HepG2 (cell line): ENCODE results near the gene RNFT2. TPM values are rescaled to one million over a fixed set of nuclear protein-coding genes. Genes with fewer than 3 reads are reported as not detected.
A peak's percentile ranks its signal among the peaks of the same experiment; 100 is the strongest.

Experiments
- ATAC-seq: fragments of 200-7000 bp; cut with Tn5 transposase; 3 replicates; pipeline ENCODE4 v1.9.1; 2020; ENCODE audit warnings: mild to moderate bottlenecking, moderate library complexity
- BruUV-seq: library from RNA; stranded (reverse); fragments of 400-500 nt; replicated peaks from 2 replicates; lab custom pipeline; 2021; lab: Mats Ljungman, UMichigan
- CTCF ChIA-PET: fragments of 300-600 bp; formaldehyde crosslinking; extraction: SDS; loops from one replicate; lab custom pipeline; 2021; ENCODE audit warnings: low total read pairs, inconsistent platforms, low intra/inter-chr PET ratio; lab: Yijun Ruan, JAX
- POLR2A ChIA-PET: fragments of 350-600 bp; sonication (Branson Sonifier 250); formaldehyde crosslinking; loops from one replicate; lab custom pipeline; 2020; ENCODE audit warnings: antibody characterized with exemption, inconsistent platforms; lab: Yijun Ruan, JAX
- DNase-seq: peaks from one replicate; pipeline ENCODE4 v3.0.0-alpha.2; 2015; ENCODE audit warnings: low spot score
- FAIRE-seq: peaks from 3 replicates; lab custom pipeline; 2011; peaks lifted over from hg19 to GRCh38; lab: Jason Lieb, UNC
- H2AFZ ChIP-seq: one replicate; pipeline ENCODE4 v1.6.1; 2011; ENCODE audit warnings: low read length, inconsistent platforms
- H3K27ac ChIP-seq: fragments of 300-600 bp; 3 replicates; pipeline ENCODE4 v1.8.0; 2011; ENCODE audit warnings: mixed run types, mild to moderate bottlenecking, mixed read lengths, low read length, inconsistent platforms; ENCODE audit not compliant: insufficient read depth; ENCODE audit errors: extremely low read length
- H3K27me3 ChIP-seq, 2 experiments: fragments of 200-600 bp in 1 of 2; 2 replicates in 1 of 2; 3 replicates in 1 of 2; pipeline versions ENCODE4 v1.6.0 to v1.8.0; 2011; ENCODE audit warnings: low read length in 2 of 2, mild to moderate bottlenecking in 2 of 2, moderate library complexity in 2 of 2, inconsistent platforms in 1 of 2; ENCODE audit not compliant: insufficient read depth in 2 of 2, control insufficient read depth in 1 of 2
- H3K36me3 ChIP-seq, 2 experiments: fragments of 200-600 bp in 1 of 2; replicated peaks in 1 of 2; 2 replicates in 1 of 2; 3 replicates in 1 of 2; pipeline versions ENCODE4 v1.5.1 to v1.8.0; 2011; ENCODE audit warnings: low read length in 2 of 2, inconsistent platforms in 1 of 2; ENCODE audit not compliant: insufficient read depth in 2 of 2, control insufficient read depth in 1 of 2
- H3K4me1 ChIP-seq: 2 replicates; pipeline ENCODE4 v1.5.1; 2012; ENCODE audit warnings: low read length, inconsistent platforms; ENCODE audit not compliant: insufficient read depth
- H3K4me2 ChIP-seq: 2 replicates; pipeline ENCODE4 v1.6.0; 2011; ENCODE audit warnings: low read depth, low read length, inconsistent platforms
- H3K4me3 ChIP-seq, 3 experiments: fragments of 200-600 bp in 1 of 3; sonication (generic), shearing (Covaris generic) in 1 of 3; replicated peaks in 1 of 3; 2 replicates each; pipeline ENCODE4 v1.5.1; 2011 to 2016; ENCODE audit warnings: low read length in 3 of 3, inconsistent platforms in 2 of 3, low read depth in 2 of 3, mild to moderate bottlenecking in 2 of 3, control low read depth in 1 of 3, mixed read lengths in 1 of 3; ENCODE audit not compliant: insufficient read depth in 1 of 3
- H3K79me2 ChIP-seq: one replicate; pipeline ENCODE4 v1.6.1; 2011; ENCODE audit warnings: low read length, inconsistent platforms; ENCODE audit not compliant: insufficient read depth
- H3K9ac ChIP-seq: 2 replicates; pipeline ENCODE4 v1.6.0; 2011; ENCODE audit warnings: mild to moderate bottlenecking, low read depth, low read length, inconsistent platforms; ENCODE audit not compliant: insufficient read depth
- H3K9me3 ChIP-seq: 2 replicates; pipeline ENCODE4 v1.5.1; 2012; ENCODE audit warnings: mild to moderate bottlenecking, low read length
- H4K20me1 ChIP-seq: 2 replicates; pipeline ENCODE4 v1.6.0; 2011; ENCODE audit warnings: inconsistent platforms, mild to moderate bottlenecking, low read length, moderate library complexity; ENCODE audit not compliant: insufficient read depth
- CBFB ChIP-seq: sonication (generic); formaldehyde crosslinking; IDR thresholded peaks from 2 replicates; pipeline ENCODE4 v1.4.0; 2020; ENCODE audit warnings: missing genetic modification reagents
- EEA1 ChIP-seq: sonication (generic); formaldehyde crosslinking; IDR thresholded peaks from 2 replicates; pipeline ENCODE4 v1.5.1; 2020; ENCODE audit warnings: mild to moderate bottlenecking, missing genetic modification reagents, borderline replicate concordance
- EZH2 ChIP-seq: conservative IDR thresholded peaks from 2 replicates; pipeline ENCODE4 v1.6.1; 2012; ENCODE audit warnings: mild to moderate bottlenecking, low read depth, low read length, moderate library complexity
- HCFC1 ChIP-seq: fragments of 150-350 bp; IDR thresholded peaks from 2 replicates; pipeline ENCODE4 v1.6.1; 2014; ENCODE audit warnings: low read depth, low read length
- MED1 ChIP-seq: sonication (generic); formaldehyde crosslinking; IDR thresholded peaks from 2 replicates; pipeline ENCODE4 v1.4.0; 2020; ENCODE audit warnings: missing genetic modification reagents
- STAT5B ChIP-seq: sonication (generic); formaldehyde crosslinking; IDR thresholded peaks from 2 replicates; pipeline ENCODE4 v1.4.0; 2020; ENCODE audit warnings: missing genetic modification reagents
- TFDP2 ChIP-seq: sonication (generic); formaldehyde crosslinking; IDR thresholded peaks from 2 replicates; pipeline ENCODE4 v1.4.0; 2020; ENCODE audit warnings: missing genetic modification reagents
- THAP11 ChIP-seq: IDR thresholded peaks from 2 replicates; pipeline ENCODE4 v1.6.1; 2016; ENCODE audit warnings: missing biosample characterization, missing genetic modification reagents
- USF2 ChIP-seq, 2 experiments: sonication (generic) in 1 of 2; formaldehyde crosslinking in 1 of 2; IDR thresholded peaks; 2 replicates each; pipeline versions ENCODE4 v1.5.1 to v1.6.1; 2011 to 2020; ENCODE audit warnings: borderline replicate concordance in 1 of 2, low read depth in 1 of 2, low read length in 1 of 2, mild to moderate bottlenecking in 1 of 2, missing genetic modification reagents in 1 of 2, moderate library complexity in 1 of 2
- ZBTB37 ChIP-seq: sonication (generic); formaldehyde crosslinking; IDR thresholded peaks from 2 replicates; pipeline ENCODE4 v1.4.0; 2020; ENCODE audit warnings: mild to moderate bottlenecking, missing genetic modification reagents
- ZBTB43 ChIP-seq: sonication (generic); formaldehyde crosslinking; conservative IDR thresholded peaks from 2 replicates; pipeline ENCODE4 v1.4.0; 2020; ENCODE audit warnings: missing genetic modification reagents
- ZC3H4 ChIP-seq: sonication (generic); formaldehyde crosslinking; IDR thresholded peaks from 2 replicates; pipeline ENCODE4 v1.4.0; 2020; ENCODE audit warnings: missing genetic modification reagents, borderline replicate concordance
- ZFP36L1 ChIP-seq: sonication (generic); formaldehyde crosslinking; IDR thresholded peaks from 2 replicates; pipeline ENCODE4 v1.8.0; 2022; ENCODE audit warnings: mild to moderate bottlenecking, missing genetic modification reagents, moderate library complexity
- ZIK1 ChIP-seq: sonication (generic); formaldehyde crosslinking; IDR thresholded peaks from 2 replicates; pipeline ENCODE4 v1.5.0; 2020; ENCODE audit warnings: mild to moderate bottlenecking, low read depth, missing genetic modification reagents, borderline replicate concordance
- ZKSCAN8 ChIP-seq: IDR thresholded peaks from 2 replicates; pipeline ENCODE4 v1.6.1; 2016; ENCODE audit warnings: borderline replicate concordance, missing genetic modification reagents, missing compliant biosample characterization
- ZNF143 ChIP-seq: sonication (generic); formaldehyde crosslinking; IDR thresholded peaks from 2 replicates; pipeline ENCODE4 v1.4.0; 2020; ENCODE audit warnings: missing genetic modification reagents
- ZNF543 ChIP-seq: sonication (generic); formaldehyde crosslinking; IDR thresholded peaks from 2 replicates; pipeline ENCODE4 v1.4.0; 2020; ENCODE audit warnings: mild to moderate bottlenecking, missing genetic modification reagents
- WGBS: methylation state at CpG from one replicate; pipeline ENCODE4 v1.1.6; 2017; ENCODE audit warnings: low lambda C conversion rate; 5-methylcytosine and 5-hydroxymethylcytosine counted together
- in situ Hi-C: cut with HindIII; loops from 2 replicates; pipeline ENCODE4 v1.10.0; 2017; ENCODE audit warnings: low pct_unique_long_range_greater_than_20kb; ENCODE audit not compliant: extremely low pct_ligation_motif_present
- intact Hi-C: fragments of 100-400 bp; cut with micrococcal nuclease; formaldehyde crosslinking; loops from one replicate; pipeline ENCODE4 v1.10.0; 2022; ENCODE audit not compliant: unreplicated experiment
- polyA plus RNA-seq, 8 experiments: library from polyadenylated mRNA; depleted of rRNA in 3 of 8; stranded (reverse) in 7 of 8; unstranded in 1 of 8; fragments of >200 nt; fragmentation: Illumina TruSeq in 4 of 8; extraction: Trizol in 4 of 8; gene quantifications; 2 replicates each; pipeline versions ENCODE4 v1.2.1 to v1.2.3, GENCODE V29; 2011 to 2016; ENCODE audit warnings: low read depth in 4 of 8, missing spikeins in 1 of 8, mixed read lengths in 1 of 8; ENCODE audit not compliant: insufficient read depth in 1 of 8
- total RNA-seq, 5 experiments: library from RNA; depleted of rRNA; stranded (reverse); fragments of >200 nt; fragmentation: Illumina TruSeq; extraction: Trizol; gene quantifications; 2 replicates each; pipeline ENCODE4 v1.2.3, GENCODE V29; 2016; ENCODE audit warnings: low read depth in 1 of 5

The RNFT2 gene
- total and polyA plus RNA-seq, 2 of the 13 experiments (the other 11 are each of a cell fraction or from before 2014, with no cell fraction given): 3.3 to 8.3 TPM

- Histone ChIP-seq H3K9me3 (no peaks in the 10 kb centered on the region), H3K79me2 (no peaks in the 10 kb centered on the region), H3K27me3 (peaks cover 0 to 8% of the 10 kb centered on the region in 2 experiments; a peak in 2 of 5 replicates), H3K4me3 (no peak overlapping the region), H3K36me3 (no peaks in the 10 kb centered on the region), H3K9ac (no peak overlapping the region), H3K4me1 (peaks cover 10% of the 10 kb centered on the region), H4K20me1 (no peaks in the 10 kb centered on the region), H3K27ac (no peak overlapping the region), H3K4me2 (no peak overlapping the region), H2AFZ (no peak overlapping the region)
- ChIA-PET CTCF (no interaction called here), POLR2A (no interaction called here)
- no peak for FAIRE-seq
- in situ Hi-C loops (no loop called here), intact Hi-C loops (no loop called here)
- no peak for ATAC-seq
- BruUV-seq: no TSS peak
- TF ChIP-seq TFDP2 (no peak), MED1 (CRISPR knock-in tag) (no peak), ZNF143 (CRISPR knock-in tag) (peak; percentile 82), HCFC1 (peak; percentile 17; the same call in 1 of the 2 replicates), THAP11 (peak; percentile 93), ZNF543 (CRISPR knock-in tag) (no peak), EZH2 (no peak), CBFB (no peak), EEA1 (no peak), STAT5B (CRISPR knock-in tag) (no peak), ZBTB43 (CRISPR knock-in tag) (no peak), ZKSCAN8 (CRISPR knock-in tag) (no peak), USF2 (IDR thresholded peaks at IDR 0.05; ENCODE audit: low read depth, low read length) (no peak), USF2 (CRISPR knock-in tag; IDR thresholded peaks at IDR 0.05; ENCODE audit: borderline replicate concordance) (peak; percentile 30; the same call in 1 of the 2 replicates), ZFP36L1 (CRISPR knock-in tag) (no peak), ZC3H4 (CRISPR knock-in tag) (no peak), ZBTB37 (no peak), ZIK1 (CRISPR knock-in tag) (no peak)
- no peak for DNase-seq
- WGBS: 44% methylated on average over 12 of the region's 12 CpGs
Measured at GRCh38 chr12:116892349-116893140, 154.4 kb downstream of the RNFT2 start.
